HepG2 (cell line): ENCODE data around the gene CACNG1. TPM values are rescaled to one million over a fixed set of nuclear protein-coding genes. Genes with fewer than 3 reads are reported as not detected.
"Not testable (repeated sequence)": the region's sequence is repeated elsewhere in the genome, so short reads cannot be mapped to it uniquely, and the experiment has no call there.

Experiments
- ATAC-seq: fragments of 200-7000 bp; cut with Tn5 transposase; 3 replicates; pipeline ENCODE4 v1.9.1; 2020; ENCODE audit warnings: mild to moderate bottlenecking, moderate library complexity
- BruUV-seq: library from RNA; stranded (reverse); fragments of 400-500 nt; replicated peaks from 2 replicates; lab custom pipeline; 2021; lab: Mats Ljungman, UMichigan
- CTCF ChIA-PET: fragments of 300-600 bp; formaldehyde crosslinking; extraction: SDS; loops from one replicate; lab custom pipeline; 2021; ENCODE audit warnings: low total read pairs, inconsistent platforms, low intra/inter-chr PET ratio; lab: Yijun Ruan, JAX
- POLR2A ChIA-PET: fragments of 350-600 bp; sonication (Branson Sonifier 250); formaldehyde crosslinking; loops from one replicate; lab custom pipeline; 2020; ENCODE audit warnings: antibody characterized with exemption, inconsistent platforms; lab: Yijun Ruan, JAX
- DNase-seq: peaks from one replicate; pipeline ENCODE4 v3.0.0-alpha.2; 2015; ENCODE audit warnings: low spot score
- FAIRE-seq: peaks from 3 replicates; lab custom pipeline; 2011; peaks lifted over from hg19 to GRCh38; lab: Jason Lieb, UNC
- H2AFZ ChIP-seq: one replicate; pipeline ENCODE4 v1.6.1; 2011; ENCODE audit warnings: low read length, inconsistent platforms
- H3K27ac ChIP-seq: fragments of 300-600 bp; 3 replicates; pipeline ENCODE4 v1.8.0; 2011; ENCODE audit warnings: mixed run types, mild to moderate bottlenecking, mixed read lengths, low read length, inconsistent platforms; ENCODE audit not compliant: insufficient read depth; ENCODE audit errors: extremely low read length
- H3K27me3 ChIP-seq, 2 experiments: fragments of 200-600 bp in 1 of 2; 2 replicates in 1 of 2; 3 replicates in 1 of 2; pipeline versions ENCODE4 v1.6.0 to v1.8.0; 2011; ENCODE audit warnings: low read length in 2 of 2, mild to moderate bottlenecking in 2 of 2, moderate library complexity in 2 of 2, inconsistent platforms in 1 of 2; ENCODE audit not compliant: insufficient read depth in 2 of 2, control insufficient read depth in 1 of 2
- H3K36me3 ChIP-seq, 2 experiments: fragments of 200-600 bp in 1 of 2; replicated peaks in 1 of 2; 2 replicates in 1 of 2; 3 replicates in 1 of 2; pipeline versions ENCODE4 v1.5.1 to v1.8.0; 2011; ENCODE audit warnings: low read length in 2 of 2, inconsistent platforms in 1 of 2; ENCODE audit not compliant: insufficient read depth in 2 of 2, control insufficient read depth in 1 of 2
- H3K4me1 ChIP-seq: 2 replicates; pipeline ENCODE4 v1.5.1; 2012; ENCODE audit warnings: low read length, inconsistent platforms; ENCODE audit not compliant: insufficient read depth
- H3K4me2 ChIP-seq: 2 replicates; pipeline ENCODE4 v1.6.0; 2011; ENCODE audit warnings: low read depth, low read length, inconsistent platforms
- H3K4me3 ChIP-seq, 3 experiments: fragments of 200-600 bp in 1 of 3; sonication (generic), shearing (Covaris generic) in 1 of 3; replicated peaks in 1 of 3; 2 replicates each; pipeline ENCODE4 v1.5.1; 2011 to 2016; ENCODE audit warnings: low read length in 3 of 3, inconsistent platforms in 2 of 3, low read depth in 2 of 3, mild to moderate bottlenecking in 2 of 3, control low read depth in 1 of 3, mixed read lengths in 1 of 3; ENCODE audit not compliant: insufficient read depth in 1 of 3
- H3K79me2 ChIP-seq: one replicate; pipeline ENCODE4 v1.6.1; 2011; ENCODE audit warnings: low read length, inconsistent platforms; ENCODE audit not compliant: insufficient read depth
- H3K9ac ChIP-seq: 2 replicates; pipeline ENCODE4 v1.6.0; 2011; ENCODE audit warnings: mild to moderate bottlenecking, low read depth, low read length, inconsistent platforms; ENCODE audit not compliant: insufficient read depth
- H3K9me3 ChIP-seq: 2 replicates; pipeline ENCODE4 v1.5.1; 2012; ENCODE audit warnings: mild to moderate bottlenecking, low read length
- H4K20me1 ChIP-seq: 2 replicates; pipeline ENCODE4 v1.6.0; 2011; ENCODE audit warnings: inconsistent platforms, mild to moderate bottlenecking, low read length, moderate library complexity; ENCODE audit not compliant: insufficient read depth
- CEBPB ChIP-seq: IDR thresholded peaks from 2 replicates; pipeline ENCODE4 v1.6.1; 2011; ENCODE audit warnings: low read depth, low read length, improper control_type of control experiment, borderline replicate concordance
- ZNF431 ChIP-seq: sonication (generic); formaldehyde crosslinking; IDR thresholded peaks from 2 replicates; pipeline ENCODE4 v1.9.0; 2022; ENCODE audit warnings: missing genetic modification reagents, low read depth, mild to moderate bottlenecking, borderline replicate concordance
- ZZZ3 ChIP-seq: sonication (generic); formaldehyde crosslinking; IDR thresholded peaks from 2 replicates; pipeline ENCODE4 v1.4.0; 2020; ENCODE audit warnings: missing genetic modification reagents, mild to moderate bottlenecking, borderline replicate concordance
- WGBS: methylation state at CpG from one replicate; pipeline ENCODE4 v1.1.6; 2017; ENCODE audit warnings: low lambda C conversion rate; 5-methylcytosine and 5-hydroxymethylcytosine counted together
- in situ Hi-C: cut with HindIII; loops from 2 replicates; pipeline ENCODE4 v1.10.0; 2017; ENCODE audit warnings: low pct_unique_long_range_greater_than_20kb; ENCODE audit not compliant: extremely low pct_ligation_motif_present
- intact Hi-C: fragments of 100-400 bp; cut with micrococcal nuclease; formaldehyde crosslinking; loops from one replicate; pipeline ENCODE4 v1.10.0; 2022; ENCODE audit not compliant: unreplicated experiment
- polyA plus RNA-seq, 8 experiments: library from polyadenylated mRNA; depleted of rRNA in 3 of 8; stranded (reverse) in 7 of 8; unstranded in 1 of 8; fragments of >200 nt; fragmentation: Illumina TruSeq in 4 of 8; extraction: Trizol in 4 of 8; gene quantifications; 2 replicates each; pipeline versions ENCODE4 v1.2.1 to v1.2.3, GENCODE V29; 2011 to 2016; ENCODE audit warnings: low read depth in 4 of 8, missing spikeins in 1 of 8, mixed read lengths in 1 of 8; ENCODE audit not compliant: insufficient read depth in 1 of 8
- total RNA-seq, 5 experiments: library from RNA; depleted of rRNA; stranded (reverse); fragments of >200 nt; fragmentation: Illumina TruSeq; extraction: Trizol; gene quantifications; 2 replicates each; pipeline ENCODE4 v1.2.3, GENCODE V29; 2016; ENCODE audit warnings: low read depth in 1 of 5

CACNG1 gene
- total and polyA plus RNA-seq, 2 of the 13 experiments (the other 11 are each of a cell fraction or from before 2014, with no cell fraction given) = not detected

GRCh38 chr17:67040652-67041051 lies 3.7 kb upstream of the CACNG1 start:
- WGBS = 63% methylated on average over 6 of the region's 6 CpGs

GRCh38 chr17:67041119-67041518 lies 3.2 kb upstream of the CACNG1 start:
- POLR2A ChIA-PET, H3K36me3 ChIP-seq, H3K27ac ChIP-seq, H3K9me3 ChIP-seq, in situ Hi-C loops, H3K9ac ChIP-seq, H3K4me2 ChIP-seq, DNase-seq, H4K20me1 ChIP-seq, H3K4me1 ChIP-seq, intact Hi-C loops, H2AFZ ChIP-seq, BruUV-seq, H3K4me3 ChIP-seq, FAIRE-seq, CTCF ChIA-PET, ATAC-seq, H3K79me2 ChIP-seq: not testable (repeated sequence)
- WGBS = 68% methylated on average over 5 of the region's 5 CpGs
- peaks cover 3 to 24% of the 10 kb centered on the region in 2 experiments; a peak in 3 of 5 replicates for H3K27me3 ChIP-seq
- peak; percentile 96 for TF ChIP-seq ZNF431 (CRISPR knock-in tag)

More at GRCh38 chr17:67040652-67041051, 3.7 kb upstream of the CACNG1 start:
- no peak for DNase-seq
- Histone ChIP-seq H3K4me2 (no peak overlapping the region), H3K4me3 (no peak overlapping the region), H2AFZ (no peak overlapping the region), H3K9me3 (no peaks in the 10 kb centered on the region), H3K9ac (no peak overlapping the region), H3K36me3 (no peaks in the 10 kb centered on the region), H4K20me1 (no peaks in the 10 kb centered on the region), H3K79me2 (no peaks in the 10 kb centered on the region), H3K27me3 (peaks cover 3 to 24% of the 10 kb centered on the region in 2 experiments; a peak in 3 of 5 replicates), H3K4me1 (peaks cover 7% of the 10 kb centered on the region; the same call in 1 of the 2 replicates), H3K27ac (no peak overlapping the region)
- in situ Hi-C loops = no loop called here
- FAIRE-seq = no peak
- no peak for ATAC-seq
- POLR2A ChIA-PET = no interaction called here
- TF ChIP-seq ZZZ3 (CRISPR knock-in tag) = no peak
- TF ChIP-seq CEBPB = peak; percentile 77
- CTCF ChIA-PET = no interaction called here
- no TSS peak for BruUV-seq
- intact Hi-C loops = no loop called here
